Measurements from ENCODE around the gene SREBF1. TPM values are rescaled to one million over a fixed set of nuclear protein-coding genes. Genes with fewer than 3 reads are reported as not detected.

SREBF1 gene
- total and polyA plus RNA-seq, 2 of the 8 experiments (the other 6 are each of a cell fraction or from before 2014, with no cell fraction given) = 28.6 to 70.8 TPM

DNA sequence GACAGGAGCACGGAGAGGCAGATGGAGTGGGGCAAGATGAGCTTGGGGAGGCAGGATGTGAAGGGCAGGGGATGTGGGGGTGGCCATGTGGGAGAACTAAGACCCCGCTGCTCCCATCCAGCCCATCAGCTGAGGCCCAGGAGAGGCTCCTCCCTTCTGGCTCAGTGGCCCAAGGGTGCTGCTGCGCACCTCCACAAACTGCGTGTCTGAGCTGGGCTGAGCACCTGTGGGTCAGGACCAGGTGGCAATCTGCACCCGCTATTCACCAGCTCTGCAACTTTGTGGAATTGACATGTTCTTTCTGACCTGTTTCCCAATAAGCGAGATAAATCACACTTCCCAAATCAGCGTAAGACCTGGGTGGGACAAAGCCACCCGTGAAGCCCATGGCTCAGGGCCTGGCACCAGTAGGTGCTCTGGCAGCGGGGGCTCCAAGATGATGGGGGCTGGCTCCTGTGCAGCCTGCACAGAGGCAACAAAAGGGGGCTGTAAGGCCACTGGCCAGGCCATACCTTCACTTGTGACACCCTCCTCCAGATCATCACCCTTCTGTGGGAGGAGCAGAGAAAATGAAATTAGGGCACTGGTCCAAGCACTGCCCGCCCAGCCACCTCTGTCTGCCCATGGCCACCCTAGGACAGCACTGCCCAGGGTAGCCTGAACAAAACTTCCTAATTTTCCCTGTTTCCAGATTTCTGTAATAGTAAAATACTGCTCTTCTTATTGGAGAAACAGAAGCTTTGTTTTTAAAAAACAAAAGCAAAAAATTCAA is 11.7 kb upstream of the SREBF1 start (continued):
- no peak for TF ChIP-seq RNF2 (IDR thresholded peaks at IDR 0.05; ENCODE audit: borderline replicate concordance, low read depth, low read length, missing control alignments, poor library complexity, severe bottlenecking)
- TF ChIP-seq YY1 (IDR thresholded peaks at IDR 0.05; ENCODE audit: low read depth, low read length) = no peak
- no peak for TF ChIP-seq SP2 (IDR thresholded peaks at IDR 0.05; ENCODE audit: low read length)
- TF ChIP-seq KDM4A (IDR thresholded peaks at IDR 0.05; ENCODE audit: low read depth, low read length, severe bottlenecking) = no peak
- no peak for TF ChIP-seq KDM5A (IDR thresholded peaks at IDR 0.05; ENCODE audit: low read length)
- no peak for TF ChIP-seq SIRT6 (IDR thresholded peaks at IDR 0.05; ENCODE audit: low read length)
- TF ChIP-seq TEAD4 (IDR thresholded peaks at IDR 0.05; ENCODE audit: low read depth, low read length) = no peak
- TF ChIP-seq POU5F1 (IDR thresholded peaks at IDR 0.05; ENCODE audit: low read depth, low read length) = no peak
